ENCODE data around the gene ABHD3.
"Not testable (repeated sequence)": the region's sequence is repeated elsewhere in the genome, so short reads cannot be mapped to it uniquely, and the experiment has no call there.

Gene ABHD3, protein sequence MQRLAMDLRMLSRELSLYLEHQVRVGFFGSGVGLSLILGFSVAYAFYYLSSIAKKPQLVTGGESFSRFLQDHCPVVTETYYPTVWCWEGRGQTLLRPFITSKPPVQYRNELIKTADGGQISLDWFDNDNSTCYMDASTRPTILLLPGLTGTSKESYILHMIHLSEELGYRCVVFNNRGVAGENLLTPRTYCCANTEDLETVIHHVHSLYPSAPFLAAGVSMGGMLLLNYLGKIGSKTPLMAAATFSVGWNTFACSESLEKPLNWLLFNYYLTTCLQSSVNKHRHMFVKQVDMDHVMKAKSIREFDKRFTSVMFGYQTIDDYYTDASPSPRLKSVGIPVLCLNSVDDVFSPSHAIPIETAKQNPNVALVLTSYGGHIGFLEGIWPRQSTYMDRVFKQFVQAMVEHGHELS

DNA sequence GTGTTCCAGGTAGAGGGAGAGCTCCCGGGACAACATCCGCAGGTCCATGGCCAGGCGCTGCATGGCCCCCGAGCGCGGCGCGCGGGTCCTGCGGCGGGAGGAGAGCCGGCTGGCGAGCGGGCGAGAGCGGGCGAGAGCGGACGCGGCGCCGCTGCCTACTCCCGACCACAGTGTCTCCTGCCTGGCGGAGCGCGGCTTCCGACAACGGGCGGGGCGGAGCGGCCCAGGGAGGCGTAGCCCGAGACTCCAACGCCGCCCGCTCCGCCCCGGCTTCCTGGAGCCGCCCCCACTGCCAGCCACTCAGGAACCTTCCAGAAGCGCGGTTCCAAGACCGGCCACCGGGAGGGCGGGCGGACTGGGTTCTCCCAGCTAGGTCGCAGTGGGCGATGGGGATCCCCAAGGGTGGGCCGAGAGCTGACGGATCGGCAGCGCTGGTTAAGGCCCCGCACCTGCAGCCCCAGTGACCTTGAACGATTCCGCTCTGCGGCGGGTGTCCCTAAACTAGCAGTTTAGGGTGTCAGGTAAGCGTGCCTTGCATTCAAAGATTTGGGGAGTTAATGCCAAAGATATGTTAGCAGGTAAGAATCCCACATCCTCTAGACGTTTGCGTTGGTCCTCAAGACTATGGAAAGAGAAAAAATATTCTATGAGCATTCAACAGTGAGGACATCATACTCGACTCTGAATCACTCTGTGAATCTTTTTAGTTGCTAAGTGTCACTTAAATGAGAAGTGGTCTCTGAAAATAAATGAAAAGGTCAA lies at the start of gene ABHD3:
TSS of gene ABHD3 (minus strand) at position 172 of the 762 bp plus-strand sequence. CDS start at position 63, 109 bp downstream.
- DNase-seq (ENCODE audit: low spot score) = peak; percentile 97

DNA sequence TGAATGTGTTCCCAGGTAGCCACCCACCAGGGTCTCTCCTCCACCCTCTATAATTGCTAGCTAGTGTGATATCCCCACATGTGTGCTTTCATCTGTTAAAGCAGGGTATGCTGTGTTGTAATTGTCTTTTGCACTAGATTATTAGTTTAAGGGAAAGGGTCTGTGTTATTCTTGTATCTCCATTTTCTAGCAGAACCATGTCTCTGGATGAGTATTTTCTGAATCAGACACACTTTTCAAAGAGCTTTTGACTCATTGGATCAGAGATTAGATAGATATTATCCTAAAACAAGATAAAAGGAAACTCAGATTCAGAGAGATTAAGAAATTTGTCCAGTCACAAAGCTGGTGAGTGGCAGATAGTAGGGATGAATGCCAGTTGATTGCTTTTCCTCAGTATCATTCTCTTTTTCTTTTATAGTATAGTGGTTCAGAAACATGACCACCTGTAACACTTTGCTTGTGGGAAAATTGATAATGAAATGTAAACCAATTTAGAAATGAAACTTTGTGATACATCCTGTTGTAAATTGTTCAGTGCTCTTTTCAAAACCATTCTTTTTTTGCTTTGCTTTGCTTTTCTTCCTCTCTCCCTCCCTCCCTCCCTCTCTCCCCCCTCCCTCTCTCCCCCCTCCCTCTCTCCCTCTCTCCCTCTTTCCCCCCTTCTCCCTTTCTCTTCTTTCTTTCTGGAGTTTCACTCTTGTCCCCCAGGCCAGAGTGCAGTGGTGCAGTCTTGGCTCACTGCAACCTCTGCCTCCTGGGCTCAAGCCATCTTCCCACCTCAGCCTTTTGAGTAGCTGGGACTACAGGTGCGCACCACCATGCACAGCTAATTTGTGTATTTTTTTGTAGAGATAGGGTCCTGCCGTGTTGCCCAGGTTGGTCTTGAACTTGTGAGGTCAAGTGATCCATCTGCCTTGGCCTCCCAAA lies 43.5 kb upstream of the ABHD3 start:
- DNase-seq (ENCODE audit: low spot score) = no peak

DNA sequence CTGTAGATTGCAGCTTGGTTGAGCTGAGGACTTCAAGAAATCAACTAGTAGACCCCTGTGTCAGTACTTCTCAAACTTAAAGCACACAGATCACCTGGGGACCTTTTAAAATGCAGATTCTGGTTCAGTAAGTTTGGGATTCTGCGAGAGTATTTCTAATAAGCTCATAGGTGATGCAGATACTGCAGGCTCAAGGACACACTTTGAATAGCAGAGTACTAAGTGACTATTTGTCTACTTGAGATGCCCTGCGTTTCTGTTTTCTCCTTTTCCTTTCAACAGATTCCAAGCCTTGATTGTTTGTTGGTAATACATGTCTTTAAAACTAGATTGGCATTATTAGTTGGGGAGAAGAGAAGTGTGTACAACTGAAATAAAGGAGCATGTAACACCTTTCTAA lies 42.7 kb upstream of the ABHD3 start:
- no peak for DNase-seq (ENCODE audit: low spot score)

DNA sequence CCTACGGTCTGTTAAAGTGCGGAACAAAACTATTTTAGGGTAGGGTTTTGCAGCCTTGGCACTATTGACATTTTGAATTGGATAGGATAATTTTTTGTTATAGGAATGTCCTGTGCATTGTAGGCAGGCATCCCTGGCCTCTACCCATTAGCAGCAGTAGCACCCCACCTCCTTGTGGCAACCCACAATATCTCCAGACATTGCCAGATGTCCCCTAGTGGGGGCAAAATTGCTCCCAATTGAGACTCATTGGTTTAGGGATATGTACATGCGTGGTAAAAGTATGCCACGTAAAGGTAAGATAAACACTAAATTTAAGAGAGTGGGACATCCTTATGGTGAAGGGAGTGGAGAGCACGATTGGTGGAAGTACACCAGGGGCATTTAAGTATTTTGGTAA lies 40.7 kb upstream of the ABHD3 start:
- DNase-seq (ENCODE audit: low spot score) = no peak

DNA sequence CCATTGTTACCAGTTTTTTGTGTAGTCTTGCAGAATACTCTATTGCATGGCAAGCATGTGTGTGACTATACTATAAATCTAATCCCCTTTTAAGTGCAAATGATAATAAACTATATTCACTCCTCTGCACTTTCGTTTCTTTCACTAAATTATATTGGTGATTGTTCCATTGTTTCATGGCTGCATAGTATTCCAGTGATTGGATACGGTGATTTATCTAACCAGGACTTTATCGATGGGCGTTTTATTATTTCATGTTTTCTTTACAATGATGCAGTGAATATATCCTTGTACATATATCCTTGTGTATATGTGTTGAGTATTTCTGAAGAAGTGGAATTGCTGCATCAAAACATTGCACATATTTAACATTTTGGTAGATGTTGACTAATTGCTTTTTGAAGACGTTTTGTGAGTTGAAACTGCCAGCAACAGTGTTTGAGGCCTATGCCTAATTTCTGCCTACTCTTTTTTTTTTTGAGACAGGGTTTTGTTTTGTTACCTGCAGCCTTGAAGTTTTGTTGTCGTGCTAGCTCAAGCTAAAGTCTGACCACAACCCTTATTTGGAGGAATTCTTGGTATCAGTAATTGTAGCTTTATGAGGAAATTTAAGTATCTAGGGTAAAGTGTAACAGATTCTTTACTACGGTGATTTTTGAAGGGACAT lies 38.7 kb upstream of the ABHD3 start:
- no peak for DNase-seq (ENCODE audit: low spot score)

DNA sequence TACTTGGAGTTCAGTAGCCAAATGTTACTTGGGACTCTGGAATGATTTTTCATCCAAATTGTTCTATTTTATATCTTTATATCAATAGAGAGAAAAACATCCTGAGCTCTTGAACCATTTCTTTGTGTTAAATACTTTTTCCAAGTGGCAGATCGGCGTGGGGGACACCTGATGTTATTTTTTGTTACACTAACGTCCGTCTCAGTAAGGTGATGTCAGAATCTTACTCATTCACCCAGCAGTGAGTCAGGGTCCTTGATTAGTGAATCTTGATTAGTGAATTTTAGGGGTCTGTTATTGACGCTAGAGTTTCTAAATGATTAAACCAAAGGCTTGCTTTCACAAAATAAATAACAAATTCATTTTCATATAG lies 37.7 kb upstream of the ABHD3 start:
- no peak for DNase-seq (ENCODE audit: low spot score)

DNA sequence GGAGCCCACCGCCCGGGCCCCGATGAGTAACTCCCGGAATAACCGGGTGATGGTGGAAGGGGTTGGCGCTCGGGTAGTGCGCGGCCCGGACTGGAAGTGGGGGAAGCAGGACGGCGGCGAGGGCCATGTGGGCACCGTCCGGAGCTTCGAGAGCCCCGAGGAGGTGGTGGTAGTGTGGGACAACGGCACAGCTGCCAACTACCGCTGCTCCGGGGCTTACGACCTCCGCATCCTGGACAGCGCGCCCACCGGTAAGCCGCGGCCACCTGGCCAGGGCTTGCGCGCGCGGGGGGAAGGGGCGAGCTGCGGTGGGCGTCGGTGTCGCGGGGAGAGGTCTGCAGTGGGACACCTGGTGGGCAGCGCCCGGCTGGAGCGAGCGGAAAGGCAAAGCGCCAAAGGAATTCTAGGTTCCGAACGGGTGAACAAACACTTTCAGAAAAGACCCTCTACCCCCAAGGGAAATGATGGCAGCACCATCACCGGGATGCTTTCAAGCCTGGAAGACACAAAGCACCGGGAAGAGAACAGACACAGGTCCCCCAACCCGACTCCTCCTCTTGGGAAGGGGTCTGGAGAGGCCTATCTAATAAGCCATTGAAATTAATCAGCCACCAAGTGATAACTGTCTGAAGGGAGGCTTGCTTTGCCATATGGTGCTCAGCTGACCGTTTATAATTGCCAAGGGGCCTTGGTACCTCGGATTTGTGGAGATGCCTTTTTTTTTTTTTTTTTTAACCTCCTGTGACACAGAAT lies 37.2 kb upstream of the ABHD3 start:
- peak; percentile 9 for DNase-seq (ENCODE audit: low spot score)

DNA sequence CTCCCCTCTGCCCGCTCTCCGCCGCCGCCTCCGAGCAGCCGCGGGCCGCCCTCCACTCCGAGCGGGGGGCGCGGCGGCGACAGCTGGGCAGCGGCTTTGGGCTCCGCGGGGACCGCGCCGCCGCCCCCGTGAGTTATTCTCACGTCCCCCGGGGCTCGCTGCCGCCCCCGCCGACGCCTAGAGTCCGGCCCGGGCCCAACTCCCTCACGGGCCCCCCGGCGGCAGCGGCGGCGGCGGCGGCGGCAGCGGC lies 36.7 kb upstream of the ABHD3 start:
- DNase-seq (ENCODE audit: low spot score) = no peak

DNA sequence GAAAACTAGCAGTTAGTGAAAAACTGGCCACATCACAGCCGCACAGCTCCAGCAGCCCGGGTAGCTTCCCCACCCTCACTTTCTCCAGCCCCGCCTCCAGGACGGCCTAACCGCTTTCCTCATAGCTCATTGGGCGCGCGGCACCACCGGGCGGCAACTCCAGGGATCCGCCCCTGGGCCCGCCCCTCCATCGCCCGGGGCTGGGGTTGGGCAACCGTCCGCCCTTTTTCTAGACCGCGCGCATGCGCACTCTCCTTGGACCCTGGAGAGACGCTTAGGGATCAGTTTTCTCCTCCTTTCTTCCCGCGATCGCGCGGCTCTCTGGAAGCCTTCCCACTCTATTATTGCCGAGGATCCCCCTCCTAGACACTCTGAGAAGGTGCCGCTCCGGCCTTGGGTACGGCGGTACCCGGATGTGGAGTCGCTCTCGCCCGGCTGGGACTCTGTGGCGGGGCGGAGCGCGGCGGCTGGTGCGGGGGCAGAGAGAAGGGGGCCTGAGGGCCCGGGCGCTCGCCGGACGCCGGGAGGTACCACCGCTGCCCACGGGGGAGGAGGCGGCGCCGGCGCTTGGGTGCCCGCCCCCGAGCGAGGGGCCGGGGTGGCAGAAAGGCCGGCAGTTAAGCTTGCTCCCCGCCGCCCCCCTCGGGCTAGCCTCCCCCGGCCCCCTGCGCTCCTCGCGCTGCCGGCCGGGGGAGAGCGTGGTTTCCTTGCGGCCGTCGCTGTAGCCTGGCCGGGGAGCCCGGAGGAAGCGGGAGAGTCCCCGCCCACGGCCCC lies 36.2 kb upstream of the ABHD3 start, which contains the start of gene MIB1:
TSS of gene MIB1 (plus strand) at position 255 of the 774 bp plus-strand sequence. CDS start 792 bp downstream, outside the sequence.
- peak; percentile 99 for DNase-seq (ENCODE audit: low spot score)

DNA sequence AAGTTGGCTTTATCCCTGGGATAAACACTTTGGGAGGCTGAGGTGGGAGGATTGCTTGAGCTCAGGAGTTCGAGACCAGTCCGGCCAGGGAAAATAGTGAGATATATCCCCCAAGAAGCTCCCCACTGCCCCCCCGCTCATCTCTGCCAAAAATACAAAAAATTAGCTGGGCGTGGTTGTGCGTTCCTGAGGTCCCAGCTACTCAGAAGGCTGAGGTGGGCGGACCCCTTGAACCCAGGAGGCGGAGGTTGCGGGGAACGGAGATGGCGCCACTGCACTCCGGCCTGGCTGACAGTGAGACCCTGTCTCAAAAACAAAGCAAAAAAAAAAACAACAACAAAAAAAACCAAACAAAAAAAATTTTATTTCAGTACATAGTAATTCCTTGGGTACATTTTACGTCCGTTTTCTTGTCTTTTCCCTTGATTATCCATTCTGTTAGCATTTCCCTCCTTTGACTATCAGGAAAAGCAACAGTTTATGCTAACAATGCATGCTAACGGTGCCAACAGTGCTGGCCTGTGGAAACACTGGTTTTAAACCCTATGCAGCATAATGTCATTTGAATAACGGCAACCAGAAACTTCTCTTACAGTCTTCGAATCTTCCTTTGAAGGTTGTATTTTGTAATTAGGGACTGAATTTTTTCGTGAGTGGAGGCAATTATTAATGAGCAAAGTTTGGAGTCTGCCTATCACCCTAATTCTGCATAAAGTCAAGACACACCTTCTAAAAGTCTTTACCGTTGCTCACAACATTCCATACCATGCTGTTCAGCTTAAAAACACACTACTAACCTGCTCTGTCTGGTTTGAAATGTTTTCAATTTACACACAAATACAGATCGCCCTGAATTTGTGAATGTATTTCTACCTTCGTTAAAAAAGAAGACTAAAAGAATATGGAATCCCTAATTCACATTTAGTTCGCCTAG lies 35.3 kb upstream of the ABHD3 start:
- DNase-seq (ENCODE audit: low spot score) = no peak

DNA sequence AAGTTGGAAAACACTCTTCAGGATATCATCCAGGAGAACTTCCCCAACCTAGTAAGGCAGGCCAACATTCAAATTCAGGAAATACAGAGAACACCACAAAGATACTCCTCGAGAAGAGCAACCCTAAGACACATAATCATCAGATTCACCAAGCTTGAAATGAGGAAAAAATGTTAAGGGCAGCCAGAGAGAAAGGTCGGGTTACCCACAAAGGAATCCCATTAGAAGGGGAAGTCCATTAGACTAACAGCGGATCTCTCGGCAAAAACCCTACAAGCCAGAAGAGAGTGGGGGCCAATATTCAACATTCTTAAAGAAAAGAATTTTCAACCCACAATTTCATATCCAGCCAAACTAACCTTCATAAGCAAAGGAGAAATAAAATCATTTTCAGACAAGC lies 32.4 kb upstream of the ABHD3 start:
- DNase-seq (ENCODE audit: low spot score) = not testable (repeated sequence)

DNA sequence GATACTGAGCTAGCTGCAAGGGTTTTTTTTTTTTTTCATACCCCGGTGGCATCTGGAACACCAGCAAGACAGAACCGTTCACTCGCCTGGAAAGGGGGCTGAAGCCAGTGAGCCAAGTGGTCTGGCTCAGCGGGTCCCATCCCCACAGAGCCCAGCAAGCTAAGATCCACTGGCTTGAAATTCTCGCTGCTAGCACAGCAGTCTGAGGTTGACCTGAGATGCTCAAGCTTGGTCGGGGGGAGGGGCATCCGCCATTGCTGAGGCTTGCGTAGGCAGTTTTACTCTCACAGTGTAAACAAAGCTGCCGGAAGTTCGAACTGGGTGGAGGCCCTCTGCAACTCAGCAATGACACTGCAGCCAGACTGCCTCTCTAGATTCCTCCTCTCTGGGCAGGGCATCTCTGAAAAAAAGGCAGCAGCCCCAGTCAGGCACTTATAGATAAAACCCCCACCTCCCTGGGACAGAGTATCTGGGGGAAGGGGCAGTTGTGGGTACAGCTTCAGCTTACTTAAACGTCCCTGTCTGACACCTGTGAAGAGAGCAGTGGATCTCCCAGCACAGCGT lies 31.0 kb upstream of the ABHD3 start:
- DNase-seq (ENCODE audit: low spot score) = no peak

DNA sequence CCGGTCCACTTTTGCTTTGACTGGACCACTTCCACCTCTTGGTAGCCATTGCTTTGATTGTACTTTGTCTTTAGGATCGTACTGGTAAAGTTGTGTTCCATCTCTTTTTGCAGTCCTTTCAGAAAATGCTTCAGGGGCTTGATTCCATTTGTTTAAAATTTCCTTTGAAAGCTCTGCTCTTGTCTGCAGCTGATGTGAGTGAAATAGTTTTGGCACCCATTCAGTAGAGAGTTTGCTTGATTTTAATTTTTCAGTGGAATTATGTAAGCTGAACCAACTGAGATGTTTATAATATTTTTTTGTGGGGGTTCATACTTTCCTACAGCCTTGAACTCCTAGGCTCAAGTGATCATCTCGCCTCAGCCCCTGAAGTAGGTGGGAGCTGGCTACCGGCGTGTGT lies 28.4 kb upstream of the ABHD3 start:
- no peak for DNase-seq (ENCODE audit: low spot score)

DNA sequence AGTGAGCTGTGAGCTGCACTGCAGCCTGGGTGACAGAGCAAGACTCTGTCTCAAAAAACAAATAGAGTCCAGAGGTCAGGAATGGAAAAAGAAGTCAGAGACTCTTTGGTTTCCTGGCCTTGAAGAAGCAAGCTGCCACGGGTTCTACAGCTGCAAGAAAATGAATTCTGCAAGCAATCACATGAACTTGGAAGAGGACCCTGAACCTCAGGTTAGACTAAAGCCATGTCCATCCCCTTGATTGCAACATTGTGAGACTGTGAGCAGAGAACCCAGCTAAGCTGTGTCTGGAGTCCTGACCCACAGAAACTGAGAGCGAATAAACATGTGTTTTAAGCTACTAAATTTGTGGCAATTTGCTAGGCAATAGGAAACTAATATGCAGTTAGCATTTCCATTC lies 23.1 kb upstream of the ABHD3 start:
- no peak for DNase-seq (ENCODE audit: low spot score)

DNA sequence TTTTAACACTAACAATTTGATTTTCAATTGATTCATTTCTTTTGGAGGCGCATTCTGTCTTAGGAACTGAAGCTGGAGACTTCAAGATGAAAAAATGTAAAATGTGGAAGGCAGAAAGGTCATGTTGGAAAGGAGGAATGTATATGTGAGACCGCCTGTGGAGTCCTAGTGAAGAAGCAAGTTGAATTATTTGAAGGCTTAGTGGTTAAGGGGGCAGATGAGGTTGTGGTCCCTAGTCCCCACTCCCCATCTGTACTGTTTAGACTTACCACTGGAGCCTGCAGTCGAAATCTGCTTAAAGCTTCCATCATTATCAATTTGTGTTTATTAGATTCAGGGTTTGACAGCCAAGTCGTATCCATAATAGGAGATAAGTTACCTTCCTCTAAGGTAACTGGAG lies 20.6 kb upstream of the ABHD3 start:
- DNase-seq (ENCODE audit: low spot score) = no peak

DNA sequence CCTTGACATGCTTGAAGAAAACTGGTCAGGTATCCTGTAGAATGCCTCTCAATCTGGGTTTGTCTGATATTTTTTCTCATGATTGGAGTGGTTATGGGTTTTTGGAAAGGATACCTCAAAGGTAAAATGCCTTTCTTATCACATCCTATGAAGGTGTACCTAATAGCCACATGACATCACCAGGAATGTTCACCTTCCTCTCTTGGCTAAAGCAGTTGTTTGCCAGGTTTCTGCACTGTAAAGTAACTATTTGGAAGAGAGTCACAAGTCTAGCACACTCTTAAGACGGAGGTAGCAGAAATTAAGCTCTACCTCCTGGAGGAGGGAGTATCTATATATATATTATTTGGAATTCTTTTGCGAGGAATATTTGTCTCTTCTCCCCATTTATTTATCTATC lies 18.1 kb upstream of the ABHD3 start:
- no peak for DNase-seq (ENCODE audit: low spot score)

DNA sequence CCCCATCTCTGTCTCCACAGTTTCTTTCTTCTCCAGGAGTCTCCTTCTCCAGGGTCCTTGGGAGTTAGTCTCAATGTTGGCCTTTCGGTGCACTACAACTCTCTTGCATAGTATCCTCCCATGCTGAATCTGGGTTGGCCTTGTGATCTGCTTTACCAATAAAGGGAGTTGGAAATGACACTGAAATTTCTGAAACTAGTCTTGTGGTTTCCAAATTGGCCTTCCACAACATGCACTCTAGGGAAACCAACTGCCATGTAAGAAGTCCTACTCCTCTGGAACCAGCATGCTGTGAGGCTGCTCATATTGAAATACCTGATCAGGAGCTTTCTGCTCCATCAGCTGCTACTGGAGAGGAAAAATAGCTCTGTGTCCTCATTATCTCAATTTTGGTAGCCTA lies 9.9 kb upstream of the ABHD3 start:
- no peak for DNase-seq (ENCODE audit: low spot score)

DNA sequence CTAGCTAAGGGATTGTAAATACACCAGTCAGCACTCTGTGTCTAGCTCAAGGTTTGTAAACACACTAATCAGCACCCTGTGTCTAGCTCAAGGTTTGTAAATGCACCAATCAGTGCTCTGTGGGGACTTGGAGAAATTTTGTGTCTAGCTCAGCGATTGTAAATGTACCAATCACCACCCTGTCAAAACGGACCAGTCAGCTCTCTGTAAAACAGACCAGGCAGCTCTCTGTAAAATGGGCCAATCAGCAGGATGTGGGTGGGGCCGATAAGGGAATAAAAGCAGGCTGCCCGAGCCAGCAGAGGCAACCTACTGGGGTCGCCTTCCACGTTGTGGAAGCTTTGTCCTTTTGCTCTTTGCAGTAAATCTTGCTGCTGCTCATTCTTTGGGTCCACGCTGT lies 2.6 kb upstream of the ABHD3 start:
- DNase-seq (ENCODE audit: low spot score) = not testable (repeated sequence)

DNA sequence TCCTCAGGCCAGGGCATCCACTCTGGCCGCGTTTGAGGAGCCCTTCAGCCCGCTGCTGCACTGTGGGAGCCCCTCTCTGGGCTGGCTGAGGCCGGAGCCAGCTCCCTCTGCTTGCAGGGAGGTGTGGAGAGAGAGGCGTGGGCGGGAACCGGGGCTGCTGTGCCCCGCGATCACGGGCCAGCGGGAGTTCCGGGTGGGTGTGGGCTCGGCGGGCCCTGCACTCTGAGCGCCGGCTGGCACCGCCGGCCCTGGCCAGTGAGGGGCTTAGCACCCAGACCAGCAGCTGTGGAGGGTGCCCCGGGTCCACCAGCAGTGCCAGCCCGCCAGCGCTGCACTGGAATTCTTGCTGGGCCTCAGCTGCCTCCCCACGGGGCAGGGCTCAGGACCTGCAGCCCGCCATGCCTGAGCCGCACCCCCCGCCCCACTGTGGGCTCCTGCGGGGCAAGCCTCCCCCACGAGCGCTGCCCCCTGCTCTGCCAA lies 1.9 kb upstream of the ABHD3 start:
- no peak for DNase-seq (ENCODE audit: low spot score)

Data from GM03348 (cell line).